ENCODE data around the gene IRAK2.

The IRAK2 gene

DNA sequence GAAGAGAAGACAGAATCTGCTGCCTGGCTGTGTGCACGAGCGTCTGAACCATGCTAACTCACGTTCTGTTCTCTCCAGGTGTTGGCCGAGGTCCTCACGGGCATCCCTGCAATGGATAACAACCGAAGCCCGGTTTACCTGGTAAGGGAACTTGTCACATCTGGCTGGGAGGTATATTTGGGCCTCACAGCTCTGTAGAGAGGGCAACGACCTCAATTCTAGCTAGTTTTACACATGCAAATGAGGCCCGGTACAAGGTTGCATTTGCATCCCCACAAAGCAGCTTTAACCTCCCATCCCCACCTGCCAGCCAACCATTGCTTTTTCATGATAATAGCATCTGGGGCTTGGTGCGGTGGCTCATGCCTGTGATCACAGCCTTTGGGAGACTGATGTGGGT lies 61.6 kb downstream of the IRAK2 start:
- no peak for DNase-seq

DNA sequence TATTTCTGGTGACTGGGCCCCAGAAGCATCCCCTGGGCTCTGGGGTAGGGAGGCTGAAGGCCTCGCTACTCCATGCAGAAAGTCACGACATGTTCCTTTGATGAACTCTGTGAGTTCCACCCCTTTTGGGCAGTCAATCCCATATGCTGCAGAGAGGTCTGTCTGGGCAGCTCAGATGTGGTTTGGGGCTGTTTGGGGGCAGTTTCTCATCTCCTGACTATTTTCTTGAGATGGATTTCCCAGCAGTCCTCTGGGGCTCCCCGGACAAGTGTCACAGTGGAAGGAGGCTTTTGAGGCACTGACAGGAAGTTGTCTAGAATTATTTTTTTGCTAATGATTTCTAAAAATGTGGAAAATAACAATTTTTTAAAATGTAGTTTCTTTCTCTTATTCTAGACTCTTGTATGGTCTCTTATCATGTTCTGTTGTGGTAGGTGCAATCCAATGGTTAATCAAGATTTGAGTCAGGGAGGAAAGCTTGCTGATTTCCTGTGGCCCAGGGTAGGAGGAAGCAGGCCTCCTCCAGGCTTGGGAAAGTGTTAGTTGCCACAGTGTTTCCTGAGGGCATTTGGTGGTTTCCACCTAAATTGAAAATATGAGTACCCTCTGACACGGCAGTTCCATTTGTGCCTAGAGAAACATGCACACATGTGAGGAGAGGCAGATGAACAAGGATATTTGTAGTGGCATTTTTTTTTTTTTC lies 63.7 kb downstream of the IRAK2 start:
- no peak for DNase-seq

DNA sequence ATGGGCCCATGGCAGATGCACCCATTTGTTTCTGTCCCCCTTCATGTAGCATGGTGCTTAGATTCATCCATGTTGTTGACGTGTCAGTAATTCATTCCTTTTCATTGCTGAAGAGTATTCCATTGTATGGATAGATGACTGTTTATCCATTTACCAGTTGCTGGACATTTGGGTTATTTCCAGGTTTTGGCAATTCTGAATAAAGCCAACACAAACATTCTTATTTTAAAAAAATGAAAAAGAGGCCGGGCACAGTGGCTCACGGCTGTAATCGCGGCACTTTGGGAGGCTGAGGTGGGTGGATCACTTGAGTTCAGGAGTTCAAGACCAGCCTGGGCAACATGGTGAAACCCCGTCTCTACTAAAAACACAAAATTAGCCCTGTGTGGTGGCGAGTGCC lies 64.9 kb downstream of the IRAK2 start:
- no peak for DNase-seq

DNA sequence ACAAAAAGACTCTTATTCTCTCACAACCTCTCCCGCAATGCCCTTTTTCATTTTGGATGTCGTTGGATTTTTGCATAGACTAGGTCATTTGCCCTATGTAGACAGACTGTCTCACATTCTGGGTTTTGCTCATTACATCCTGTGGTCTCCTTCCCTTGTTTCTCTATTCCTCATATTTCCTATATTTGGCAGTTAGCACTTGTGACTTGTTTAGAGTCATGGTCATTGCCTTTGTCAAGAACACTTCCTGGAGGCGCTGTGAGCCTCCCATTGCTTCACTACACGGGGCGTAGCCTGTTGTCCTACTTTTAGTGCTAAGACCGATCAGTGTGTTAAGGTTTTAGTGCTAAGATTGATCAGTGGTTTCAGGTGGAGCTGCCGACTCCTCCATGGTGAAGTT lies 67.4 kb downstream of the IRAK2 start:
- DNase-seq: no peak

DNA sequence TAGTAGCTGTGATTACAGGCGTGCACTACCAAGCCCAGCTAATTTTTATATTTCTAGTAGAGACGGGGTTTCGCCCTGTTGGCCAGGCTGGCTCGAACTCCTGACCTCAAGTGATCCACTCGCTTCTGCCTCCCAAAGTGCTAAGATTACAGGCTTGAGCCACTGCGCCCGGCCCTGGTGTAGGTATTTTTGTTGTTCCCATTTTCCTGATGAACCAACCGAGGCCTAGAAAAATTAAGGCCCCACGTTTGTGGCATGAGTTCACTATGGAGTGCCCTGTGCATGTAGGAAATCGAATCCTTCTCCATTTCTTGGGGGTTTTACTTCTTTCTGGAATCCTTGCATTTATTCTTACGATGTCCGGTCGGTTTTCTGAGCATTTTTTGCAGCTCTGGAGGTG lies 69.3 kb downstream of the IRAK2 start:
- DNase-seq: no peak

DNA sequence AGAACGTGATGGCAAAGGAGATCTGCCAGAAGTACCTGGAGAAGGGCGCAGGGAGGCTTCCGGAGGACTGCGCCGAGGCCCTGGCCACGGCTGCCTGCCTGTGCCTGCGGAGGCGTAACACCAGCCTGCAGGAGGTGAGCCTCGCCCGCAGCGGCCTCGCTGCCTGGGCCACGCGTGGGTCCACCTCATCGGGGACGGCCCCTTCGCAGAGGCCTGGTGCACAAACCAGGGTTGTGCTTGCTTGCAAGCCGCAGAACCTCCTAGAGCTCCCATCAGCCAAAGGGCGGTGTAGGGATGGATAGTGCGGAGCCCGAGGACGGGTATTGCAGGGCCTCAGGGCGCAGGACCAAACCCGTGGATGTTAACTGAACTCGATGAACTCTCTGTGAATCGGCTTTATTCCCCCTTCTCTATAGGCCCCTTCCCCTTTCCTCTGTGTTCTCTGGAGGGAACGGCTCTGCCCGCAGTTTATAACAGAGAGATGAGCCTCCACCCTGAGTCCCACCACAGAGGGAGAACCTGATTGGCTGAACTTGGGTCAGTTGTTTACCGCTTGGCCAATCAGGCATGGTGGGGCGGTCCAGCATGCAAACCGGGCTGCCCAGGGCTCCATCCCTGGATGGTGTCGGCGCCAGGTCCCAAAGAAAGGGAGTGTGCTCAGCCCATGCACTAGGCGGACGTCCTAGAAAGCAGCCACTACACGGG lies 70.0 kb downstream of the IRAK2 start:
- no peak for DNase-seq

DNA sequence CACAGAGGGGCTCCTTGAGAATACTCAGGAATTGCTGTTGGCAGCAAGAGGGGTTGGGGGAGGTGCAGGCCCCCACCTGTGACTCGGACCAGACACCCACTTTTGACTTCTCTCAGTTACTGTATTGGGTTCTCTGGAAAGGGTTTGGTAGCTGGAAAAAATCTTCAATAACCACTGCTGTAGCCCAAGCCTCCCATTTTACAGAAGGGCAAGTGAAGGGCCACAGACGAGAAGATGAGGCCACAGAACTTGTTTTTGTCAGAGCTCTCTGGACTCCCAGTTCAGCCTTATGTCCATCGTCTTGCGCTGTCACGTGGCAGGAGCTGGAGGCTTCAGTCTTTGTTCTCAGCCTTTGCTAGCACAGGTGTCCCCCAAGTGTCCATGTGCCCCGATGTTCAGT lies 70.8 kb downstream of the IRAK2 start:
- no peak for DNase-seq

DNA sequence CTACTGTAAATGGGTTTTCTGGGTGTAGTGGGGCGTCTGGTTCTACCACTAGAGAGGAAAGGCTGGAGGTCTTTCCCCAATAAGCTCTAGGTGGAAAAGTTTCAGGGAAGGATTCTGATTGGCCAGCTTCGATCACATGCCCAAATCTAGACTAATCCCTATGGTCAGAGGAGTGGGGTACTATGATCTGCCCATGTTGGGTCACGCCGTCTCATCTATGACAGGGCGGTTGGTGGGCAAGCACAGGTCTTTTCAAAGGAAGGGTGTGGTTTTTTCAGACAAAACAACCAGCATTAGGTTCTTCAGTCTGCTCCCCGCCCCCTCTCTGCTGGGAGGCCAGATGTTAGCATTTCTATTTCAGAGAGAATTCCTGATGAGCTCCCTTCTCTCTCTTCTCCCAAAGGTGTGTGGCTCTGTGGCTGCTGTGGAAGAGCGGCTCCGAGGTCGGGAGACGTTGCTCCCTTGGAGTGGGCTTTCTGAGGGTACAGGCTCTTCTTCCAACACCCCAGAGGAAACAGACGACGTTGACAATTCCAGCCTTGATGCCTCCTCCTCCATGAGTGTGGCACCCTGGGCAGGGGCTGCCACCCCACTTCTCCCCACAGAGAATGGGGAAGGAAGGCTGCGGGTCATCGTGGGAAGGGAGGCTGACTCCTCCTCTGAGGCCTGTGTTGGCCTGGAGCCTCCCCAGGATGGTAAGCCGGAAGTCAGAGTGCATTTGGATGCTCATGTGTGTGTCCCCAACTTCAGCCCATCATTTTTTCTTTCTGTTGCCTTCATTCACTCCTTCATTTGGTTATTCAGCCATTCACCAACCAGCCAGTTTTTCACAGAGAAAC lies 73.8 kb downstream of the IRAK2 start:
- DNase-seq: no peak

DNA sequence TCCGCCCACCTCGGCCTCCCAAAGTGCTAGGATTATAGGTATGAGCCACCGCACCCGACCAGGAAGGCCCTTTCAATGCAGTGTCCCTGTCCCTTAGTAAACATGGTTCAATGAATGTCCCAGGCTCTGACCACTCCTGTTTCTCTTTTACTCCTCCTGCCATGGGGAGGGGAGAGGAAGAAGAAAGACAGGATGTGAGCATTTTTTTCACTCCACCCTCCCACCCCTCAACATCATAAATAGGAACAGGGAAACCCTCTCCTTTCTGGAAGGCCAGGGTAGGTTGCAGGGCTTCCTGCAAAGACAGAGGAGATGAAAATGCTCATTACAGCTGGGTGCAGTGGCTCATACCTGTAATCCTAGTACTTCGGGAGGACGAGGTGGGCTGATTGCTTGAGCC lies 76.1 kb downstream of the IRAK2 start:
- DNase-seq: no peak

DNA sequence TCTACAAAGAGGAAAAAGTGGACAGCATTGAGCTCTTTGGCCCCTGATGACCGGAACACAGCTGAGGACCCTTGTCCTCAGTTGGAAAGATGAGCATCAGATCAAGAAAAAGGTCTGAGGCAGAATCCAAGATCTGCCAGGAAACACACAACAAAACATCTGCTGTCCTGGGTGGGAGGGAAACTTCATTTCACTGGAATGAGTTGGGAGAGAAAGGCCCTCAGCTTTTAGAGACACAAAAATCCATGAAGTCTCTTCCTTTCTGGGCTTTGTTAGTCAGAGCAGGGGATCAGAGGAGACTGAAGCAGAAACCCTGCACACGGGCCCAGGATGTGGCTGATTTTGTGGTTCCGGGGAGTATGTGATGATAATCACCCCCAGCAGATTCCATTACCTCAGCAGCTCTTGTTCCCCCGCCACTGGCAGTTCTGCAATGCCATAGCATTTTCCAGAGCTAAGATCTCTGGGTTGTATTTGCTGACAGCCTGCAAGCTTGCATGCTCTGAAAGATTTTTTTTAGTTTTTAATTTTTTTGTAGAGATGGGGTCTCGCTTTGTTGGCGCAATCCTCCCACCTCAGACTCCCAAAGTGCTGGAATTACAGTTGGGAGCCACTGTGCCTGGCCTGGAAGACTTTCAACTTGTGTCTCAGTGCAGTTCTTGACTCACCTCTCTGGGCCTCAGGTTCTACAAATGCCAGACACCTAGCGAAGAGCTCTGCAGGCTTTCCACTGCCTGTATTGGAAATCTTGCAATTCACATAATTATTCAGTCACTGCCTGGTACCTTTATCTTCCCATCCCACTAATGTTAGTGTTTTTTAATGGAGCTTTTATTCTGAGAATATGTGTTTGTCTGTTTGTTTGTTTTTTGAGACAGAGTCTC lies 77.7 kb downstream of the IRAK2 start:
- DNase-seq: no peak

DNA sequence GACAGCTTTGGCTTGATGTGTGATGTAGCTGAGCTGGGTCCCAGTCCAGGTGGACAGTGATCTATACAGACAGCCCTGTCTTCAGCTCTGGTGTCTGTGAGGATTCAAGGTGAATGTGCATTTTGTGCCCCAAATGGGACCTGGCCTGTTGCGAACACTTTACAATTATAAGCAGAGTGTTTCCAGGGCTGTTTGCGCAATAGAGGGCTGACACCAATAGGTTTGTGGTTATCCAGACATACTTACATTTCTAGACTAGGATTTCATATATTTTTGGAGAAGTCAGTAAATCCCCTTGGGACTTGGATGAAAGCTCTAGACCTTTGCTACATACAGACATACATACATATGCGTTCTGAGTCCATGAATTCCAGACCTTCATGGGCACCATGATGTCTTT lies 79.3 kb downstream of the IRAK2 start:
- DNase-seq: no peak

DNA sequence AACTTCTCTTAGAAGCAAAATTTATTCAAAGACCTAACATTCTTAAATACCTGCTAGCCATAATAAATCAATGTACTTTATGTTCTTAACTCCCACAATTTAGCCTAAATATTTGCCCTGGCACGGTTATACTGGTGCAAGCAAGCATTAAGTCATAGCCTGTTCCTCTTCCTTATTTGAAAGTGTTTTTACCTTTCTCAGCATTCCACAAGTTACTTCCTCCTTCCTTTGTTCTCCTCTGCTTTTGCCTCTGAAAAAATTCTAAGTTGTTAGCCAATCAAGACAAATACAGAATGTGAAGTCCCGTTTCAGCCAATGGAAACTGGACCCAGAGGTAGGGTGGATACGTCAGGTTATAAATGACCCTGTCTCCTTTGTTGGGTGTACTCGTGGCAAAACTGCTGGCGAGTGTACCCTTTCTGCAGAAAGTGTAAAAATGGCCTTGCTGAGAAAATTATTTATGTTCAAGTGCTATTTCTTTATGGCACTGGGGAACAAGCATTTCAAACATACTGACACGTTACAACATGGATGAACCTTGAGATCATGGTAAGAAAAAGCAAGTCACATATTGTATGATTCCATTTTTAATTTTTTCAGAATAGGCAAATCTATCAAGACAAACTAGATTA lies 80.5 kb downstream of the IRAK2 start:
- DNase-seq: no peak

DNA sequence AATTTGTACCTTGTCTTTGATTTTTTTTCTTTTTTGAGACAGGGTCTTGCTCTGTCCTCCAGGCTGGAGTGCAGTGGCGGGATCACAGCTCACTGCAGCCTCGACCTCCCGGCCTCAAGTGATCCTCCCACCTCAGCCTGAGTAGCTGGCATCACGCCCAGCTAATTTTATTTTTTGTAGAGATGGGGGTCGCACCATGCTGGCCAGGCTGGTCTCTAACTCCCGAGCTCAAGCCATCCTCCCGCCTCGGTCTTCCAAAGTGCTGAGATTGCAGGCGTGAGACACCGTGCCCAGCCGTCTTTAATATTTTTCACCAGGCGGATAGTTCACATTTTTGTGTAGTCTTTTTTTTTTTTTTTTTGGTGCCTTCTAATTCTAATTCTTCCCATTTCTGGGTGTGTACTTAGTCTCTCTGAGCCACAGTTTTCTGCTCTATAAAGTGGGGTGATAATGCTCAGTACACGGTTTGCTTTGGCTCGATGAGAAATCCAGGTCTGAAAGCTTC lies 83.0 kb downstream of the IRAK2 start:
- DNase-seq: no peak

DNA sequence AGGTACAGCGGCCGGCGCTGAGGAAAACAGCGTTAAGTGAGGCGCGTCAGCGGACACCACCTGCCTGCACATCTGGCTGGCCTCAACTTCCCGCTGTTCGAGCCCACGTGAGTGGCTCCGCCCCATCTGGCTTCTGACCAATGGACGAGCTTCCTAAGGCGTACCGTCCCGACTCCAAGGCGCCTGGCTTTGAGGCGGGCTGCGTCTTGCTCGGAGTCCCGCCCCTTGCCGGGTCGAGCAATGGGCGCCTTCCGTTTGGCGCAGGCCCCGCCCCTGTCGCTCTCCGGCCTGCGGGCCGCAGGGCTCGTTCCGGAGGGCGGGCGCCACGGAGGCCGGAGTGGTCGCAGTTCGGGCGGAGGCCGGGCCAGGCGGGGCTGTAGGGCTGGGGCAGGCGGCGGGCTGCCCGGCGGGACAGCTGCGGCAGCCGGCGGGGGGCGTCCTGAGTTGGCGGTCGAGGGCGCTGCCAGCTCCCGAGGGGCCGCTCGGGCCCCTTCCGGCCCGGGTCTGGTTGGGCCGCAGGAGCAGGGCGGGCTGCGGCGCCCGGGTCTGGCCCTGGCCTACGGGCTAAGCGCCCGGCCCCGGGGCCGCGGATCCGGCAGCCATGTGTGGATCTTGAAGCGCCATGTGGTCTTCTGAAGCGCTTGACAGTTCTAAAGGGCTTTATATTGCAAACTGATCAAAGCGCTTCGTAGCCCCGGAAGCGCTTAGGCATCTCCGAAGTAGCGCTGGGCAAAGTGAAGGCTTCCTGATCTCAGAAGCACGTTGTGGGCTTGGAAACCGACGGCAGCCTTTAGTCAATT lies 83.7 kb downstream of the IRAK2 start, which contains the start of gene TATDN2:
Gene TATDN2, plus strand, starts transcription at position 276 of the 800 bp plus-strand sequence. CDS start 742 bp downstream, outside the sequence.
- DNase-seq: peak; percentile 94

DNA sequence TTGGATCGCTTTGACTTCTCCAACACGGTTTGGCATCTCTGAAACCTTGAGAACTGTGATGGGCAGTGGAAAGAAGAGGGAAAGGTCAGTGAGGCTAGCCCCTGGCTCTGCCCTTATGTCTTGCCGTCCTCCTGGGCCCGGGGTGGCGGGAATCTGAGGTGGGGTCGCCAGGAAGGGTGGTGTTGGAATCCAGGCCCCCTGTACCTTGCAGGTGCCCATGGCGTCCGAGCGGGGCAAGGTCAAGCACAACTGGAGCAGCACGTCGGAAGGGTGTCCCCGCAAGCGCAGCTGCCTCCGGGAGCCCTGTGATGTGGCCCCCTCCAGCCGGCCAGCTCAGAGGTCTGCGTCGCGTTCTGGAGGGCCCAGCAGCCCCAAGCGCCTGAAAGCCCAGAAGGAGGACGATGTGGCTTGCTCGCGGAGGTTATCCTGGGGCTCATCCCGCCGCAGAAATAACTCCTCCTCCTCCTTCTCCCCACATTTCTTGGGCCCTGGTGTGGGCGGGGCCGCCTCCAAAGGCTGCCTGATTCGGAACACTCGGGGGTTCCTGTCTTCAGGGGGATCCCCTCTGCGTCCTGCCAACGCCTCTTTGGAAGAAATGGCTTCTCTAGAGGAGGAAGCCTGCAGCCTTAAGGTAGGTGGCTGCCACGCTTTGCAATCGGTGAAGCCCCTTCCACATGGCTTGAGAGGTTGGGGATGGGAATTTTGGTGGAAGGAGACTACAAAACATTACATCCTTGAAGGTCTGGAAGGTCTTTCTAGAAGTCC lies 84.4 kb downstream of the IRAK2 start:
- DNase-seq: peak; percentile 51

DNA sequence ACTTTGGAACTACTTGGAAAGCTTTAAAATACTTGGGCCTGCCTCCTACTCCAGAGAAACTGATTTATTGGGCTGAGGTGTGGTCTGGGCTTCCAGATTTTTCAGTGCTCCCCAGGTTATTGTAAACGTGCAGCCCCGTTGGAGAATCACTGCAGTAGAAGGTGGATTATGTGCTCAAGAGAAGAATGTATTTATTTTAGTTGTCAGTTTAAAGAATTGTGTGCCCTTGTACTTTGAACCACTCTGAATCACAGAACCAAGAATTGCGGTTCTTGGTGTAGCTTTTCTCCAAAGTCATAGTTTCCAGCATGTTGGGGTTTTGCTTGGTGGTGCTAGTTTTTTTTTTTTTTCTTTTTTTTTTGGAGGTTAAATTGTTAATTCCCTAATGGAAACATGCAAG lies 85.1 kb downstream of the IRAK2 start:
- no peak for DNase-seq

DNA sequence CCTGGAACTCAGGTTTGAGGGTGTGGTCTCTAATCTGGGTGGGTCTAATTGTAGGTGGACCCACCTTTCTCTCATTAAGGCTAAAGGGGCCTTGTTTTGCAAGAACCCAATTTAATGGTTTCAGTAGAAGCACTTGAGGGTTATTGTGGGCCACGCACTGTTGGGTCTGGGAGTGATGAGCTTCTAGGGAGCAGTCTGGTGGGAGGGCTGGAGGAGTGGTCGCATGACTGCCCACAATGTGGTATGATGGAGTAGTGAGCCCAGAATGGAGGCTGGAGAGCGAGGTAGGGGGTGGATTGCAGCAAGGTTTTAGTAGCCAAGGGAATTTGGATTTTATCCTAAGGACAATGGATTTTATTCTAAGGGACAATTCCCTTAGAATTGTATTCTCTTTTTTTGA lies 86.3 kb downstream of the IRAK2 start:
- DNase-seq: no peak

DNA sequence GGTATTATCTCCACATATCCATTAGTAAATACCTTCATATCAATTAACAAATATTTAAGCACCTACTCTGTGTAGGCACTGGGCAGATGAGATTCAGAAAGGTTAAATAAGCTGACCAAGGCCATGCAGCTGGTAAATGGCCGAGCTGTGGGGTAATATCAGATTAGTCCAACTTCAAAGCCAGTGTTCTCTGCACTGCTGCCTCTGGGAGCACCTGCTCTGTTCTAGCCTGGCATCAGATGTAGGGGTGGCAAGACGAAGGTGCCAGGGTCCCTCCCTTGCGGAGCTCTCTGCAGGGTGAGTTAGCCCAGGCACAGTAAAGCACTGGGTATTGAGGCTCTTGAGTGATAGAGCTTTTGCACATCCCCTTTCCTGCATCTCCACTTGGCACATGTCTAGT lies 89.0 kb downstream of the IRAK2 start:
- DNase-seq: no peak

DNA sequence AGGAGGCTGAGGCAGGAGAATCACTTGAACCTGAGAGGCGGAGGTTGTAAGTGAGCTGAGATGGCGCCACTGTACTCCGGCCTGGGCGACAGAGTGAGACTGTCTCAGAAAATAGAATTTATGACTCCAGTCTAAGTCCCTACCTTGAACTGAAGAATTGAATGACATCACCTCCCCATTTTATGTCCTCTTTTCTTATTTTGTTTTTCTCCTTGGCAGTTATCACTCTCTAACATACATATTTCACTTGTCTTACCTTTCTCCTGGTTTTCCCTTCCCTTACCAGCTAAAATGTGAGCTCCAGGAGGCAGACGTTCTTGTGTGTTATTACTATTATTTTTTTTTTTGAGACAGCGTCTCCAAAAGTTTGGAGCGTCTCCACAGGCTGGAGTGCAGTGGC lies 91.1 kb downstream of the IRAK2 start:
- DNase-seq: no peak

DNA sequence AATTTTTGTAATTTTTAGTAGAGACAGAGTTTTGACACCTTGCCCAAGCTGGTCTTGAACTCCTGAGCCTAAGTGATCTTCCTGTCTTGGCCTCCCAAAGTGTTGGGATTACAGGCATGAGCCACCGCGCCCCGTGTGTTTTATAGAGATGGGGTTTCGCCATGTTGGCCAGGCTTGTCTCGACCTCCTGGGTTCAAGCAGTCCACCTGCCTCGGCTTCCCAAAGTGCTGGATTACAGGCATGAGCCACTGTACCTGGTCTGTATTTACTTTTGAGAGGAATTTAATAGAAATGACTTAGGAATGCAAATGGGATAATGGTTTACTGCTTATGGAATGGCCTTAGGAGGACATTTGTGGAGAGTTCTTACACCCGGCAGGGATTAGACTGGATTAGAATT lies 94.3 kb downstream of the IRAK2 start:
- no peak for DNase-seq

Measured in right forelimb (tissue), 1 donor.